Stimulated activated naive CD8-positive, alpha-beta T cell treated with anti-CD3 and anti-CD28 coated beads, Interleukin-15, amount 100 ng/mL, for 72 hours (primary cell): Measurements from ENCODE around the gene HSD17B7.

Source experiments
- ATAC-seq: fragments of 150-1000 bp; cut with Tn5 transposase; 2 replicates; pipeline ENCODE4 v1.10.0; 2021; ENCODE audit warnings: mild to moderate bottlenecking, moderate library complexity
- DNase-seq, 2 donors: peaks; one replicate each; pipeline ENCODE4 v3.0.0; 2021 to 2022
- H3K27ac Mint-ChIP-seq, 2 donors: one replicate each; pipeline ENCODE4 v1.8.0; 2022; ENCODE audit warnings: mild to moderate bottlenecking in 2 of 2, mixed read lengths in 2 of 2, moderate library complexity in 2 of 2
- H3K27me3 Mint-ChIP-seq: one replicate; pipeline ENCODE4 v1.8.0; 2022; ENCODE audit warnings: mixed read lengths
- H3K4me1 Mint-ChIP-seq: one replicate; pipeline ENCODE4 v1.8.0; 2022; ENCODE audit warnings: mild to moderate bottlenecking, mixed read lengths
- H3K4me3 Mint-ChIP-seq, 2 donors: one replicate each; pipeline ENCODE4 v1.8.0; 2022; ENCODE audit warnings: mild to moderate bottlenecking in 2 of 2, mixed read lengths in 2 of 2, moderate library complexity in 1 of 2
- H3K9me3 Mint-ChIP-seq, 2 donors: one replicate each; pipeline ENCODE4 v1.8.0; 2022; ENCODE audit warnings: mixed read lengths in 2 of 2

Gene HSD17B7

DNA sequence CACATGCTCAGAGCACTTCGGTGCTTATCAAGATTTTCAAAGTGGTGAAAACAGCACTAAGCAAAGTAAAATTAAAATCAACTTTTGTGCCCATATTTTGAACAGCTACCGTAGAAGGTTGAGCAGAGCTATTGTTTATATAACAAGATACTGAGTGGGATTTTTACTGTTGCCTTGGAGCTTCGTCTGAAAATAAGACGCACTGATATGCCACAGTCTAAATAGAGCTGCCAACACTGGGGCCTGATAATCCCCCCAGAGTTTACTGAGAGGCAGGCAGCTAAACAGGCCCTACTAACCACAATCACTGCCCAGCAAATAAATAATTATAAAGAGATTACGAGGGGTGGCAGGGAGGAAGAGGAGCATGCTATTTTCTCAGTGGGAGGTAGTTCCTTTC lies 71.1 kb downstream of the HSD17B7 start:
- Mint-ChIP-seq H3K4me1 (no peaks in the 10 kb centered on the region), H3K27ac (no peak overlapping the region), H3K27me3 (peaks cover 12% of the 10 kb centered on the region), H3K4me3 (no peak overlapping the region), H3K9me3 (no peaks in the 10 kb centered on the region)
- no peak for DNase-seq
- no peak for ATAC-seq
